Adrenal gland (tissue), 12 donors: Measurements from ENCODE around the gene ACAT2. TPM values are rescaled to one million over a fixed set of nuclear protein-coding genes. Genes with fewer than 3 reads are reported as not detected.

Source experiments
- DNase-seq, 7 donors: peaks; one replicate each; pipeline ENCODE4 v3.0.0-alpha.2; 2019 to 2020
- H3K27ac ChIP-seq, 5 donors: fragments of 200-600 bp; sonication (generic) in 4 of 5; 1 replicate in 3 of 5; 2 replicates in 2 of 5; pipeline versions ENCODE4 v1.5.1 to v1.8.0; 2016 to 2020; ENCODE audit warnings: mild to moderate bottlenecking in 1 of 5
- H3K27me3 ChIP-seq: fragments of 200-600 bp; 2 replicates; pipeline ENCODE4 v1.8.0; 2021
- H3K36me3 ChIP-seq, 2 donors: fragments of 200-600 bp; replicated peaks in 1 of 2; 1 replicate in 1 of 2; 2 replicates in 1 of 2; pipeline versions ENCODE4 v1.5.1 to v1.8.0; 2018 to 2022
- H3K4me1 ChIP-seq, 2 donors: fragments of 200-600 bp; replicated peaks in 1 of 2; 1 replicate in 1 of 2; 2 replicates in 1 of 2; pipeline versions ENCODE4 v1.5.1 to v1.8.0; 2018 to 2021
- H3K4me3 ChIP-seq, 4 donors: fragments of 200-600 bp; sonication (generic) in 3 of 4; one replicate each; pipeline ENCODE4 v1.5.1; 2016 to 2018
- H3K9me3 ChIP-seq, 3 donors: fragments of 200-600 bp; sonication (generic) in 1 of 3; replicated peaks in 1 of 3; 1 replicate in 2 of 3; 2 replicates in 1 of 3; pipeline versions ENCODE4 v1.5.1 to v1.8.0; 2016 to 2021
- CTCF ChIP-seq, 6 experiments: fragments of 450-650 bp in 4 of 6; fragments of 200-600 bp in 2 of 6; sonication (generic) in 1 of 6; IDR thresholded peaks; 1 replicate in 5 of 6; 2 replicates in 1 of 6; pipeline versions ENCODE4 v1.5.1 to v1.8.0; 2016 to 2021; ENCODE audit warnings: antibody characterized with exemption in 6 of 6, mild to moderate bottlenecking in 2 of 6, moderate library complexity in 1 of 6
- POLR2A ChIP-seq, 2 donors: fragments of 450-650 bp; IDR thresholded peaks; one replicate each; pipeline ENCODE4 v1.6.1; 2017; ENCODE audit warnings: antibody characterized with exemption in 2 of 2, mild to moderate bottlenecking in 2 of 2, moderate library complexity in 1 of 2
- WGBS, 4 donors: extraction: QIAGEN DNeasy Blood & Tissue Kit in 2 of 4; methylation state at CpG; one replicate each; pipeline versions ENCODE4 v1.1.5 to v1.1.7; 2013 to 2017; 5-methylcytosine and 5-hydroxymethylcytosine counted together
- intact Hi-C, 2 donors: fragments of 100-400 bp; cut with DNase I; formaldehyde crosslinking; loops; one replicate each; pipeline versions ENCODE4 v1.14.1 to v1.15.0; 2022 to 2023
- polyA plus RNA-seq, 3 donors: library from polyadenylated mRNA; stranded (reverse); fragments of 200-250 nt in 2 of 3; fragments of 350-450 nt in 1 of 3; fragmentation: Illumina TruSeq in 1 of 3; extraction: RNeasy Lipid Tissue Mini Kit (QIAGEN cat#74804) in 1 of 3; gene quantifications; one replicate each; pipeline ENCODE4 v1.2.3, GENCODE V29; 2013 to 2014
- total RNA-seq, 9 donors: library from RNA; depleted of rRNA in 4 of 9; stranded (reverse); fragments of >200 nt in 4 of 9; fragments of 120-200 nt in 1 of 9; fragmentation: NEBNext Ultra II Directional in 1 of 9; extraction: Animal tissue kit (Norgen Biotek cat#: 25700) in 1 of 9; gene quantifications; one replicate each; pipeline versions ENCODE4 v1.1.0 to v1.2.4, GENCODE V29; 2013 to 2023
- donor health status: healthy with polysubstance abuse.
- donor health status: Bipolar disorder and iron deficiency.
- donor health status: DM: yes; HTN: yes; CAD: no.
- donor health status: DM: no; HTN: no; CAD: no.
- donor health status: DM: no; HTN: no; CAD: no.
- donor health status: DM: yes; HTN: yes; CAD: no.

ACAT2 gene
- total and polyA plus RNA-seq, 12 donors, result 8.7 to 305 (median 18.2) TPM

- H3K27me3 ChIP-seq, result no peaks in the 10 kb centered on the region
- intact Hi-C loops, result no loop called here
- 85 to 91% (median 88%) methylated on average over 8 to 9 of the region's 9 CpGs for WGBS, 4 donors
- DNase-seq, result no peak
- H3K4me1 ChIP-seq, result no peaks in the 10 kb centered on the region
- no peaks in the 10 kb centered on the region for H3K9me3 ChIP-seq
- no peaks in the 10 kb centered on the region for H3K36me3 ChIP-seq
- no peak overlapping the region for H3K4me3 ChIP-seq
- no peak for TF ChIP-seq POLR2A (IDR thresholded peaks at IDR 0.05)
- no peak overlapping the region for H3K27ac ChIP-seq
Measured at GRCh38 chr6:159806021-159806458, 44.2 kb downstream of the ACAT2 start.

- 80 to 85% (median 81%) methylated on average over 5 of the region's 5 CpGs for WGBS, 4 donors
- TF ChIP-seq CTCF (IDR thresholded peaks at IDR 0.05) (no peak), POLR2A (IDR thresholded peaks at IDR 0.05) (no peak)
- peak in 3 of 7 donors; percentile 12 to 34 (median 14) for DNase-seq
- H3K27me3 ChIP-seq, result no peaks in the 10 kb centered on the region
- H3K4me3 ChIP-seq, result no peak overlapping the region
- no peaks in the 10 kb centered on the region for H3K4me1 ChIP-seq
- no peaks in the 10 kb centered on the region for H3K36me3 ChIP-seq
- no peaks in the 10 kb centered on the region for H3K9me3 ChIP-seq
- intact Hi-C loops, result no loop called here
- no peak overlapping the region for H3K27ac ChIP-seq
Measured at GRCh38 chr6:159807150-159807858, 45.5 kb downstream of the ACAT2 start.

GRCh38 chr6:159808647-159809046 lies 46.8 kb downstream of the ACAT2 start:
- no peak for DNase-seq
- Histone ChIP-seq H3K27ac (no peak overlapping the region), H3K36me3 (no peaks in the 10 kb centered on the region), H3K9me3 (no peaks in the 10 kb centered on the region), H3K4me3 (no peak overlapping the region), H3K4me1 (no peaks in the 10 kb centered on the region), H3K27me3 (no peaks in the 10 kb centered on the region)
- TF ChIP-seq CTCF (IDR thresholded peaks at IDR 0.05) (no peak), POLR2A (IDR thresholded peaks at IDR 0.05) (no peak)
- intact Hi-C loops, result no loop called here
- WGBS, 4 donors, result 81 to 91% (median 86%) methylated on average over 6 of the region's 6 CpGs

- no peaks in the 10 kb centered on the region for H3K9me3 ChIP-seq
- DNase-seq, result peak in 1 of 7 donors; percentile 29
- TF ChIP-seq POLR2A (IDR thresholded peaks at IDR 0.05) (no peak), CTCF (IDR thresholded peaks at IDR 0.05) (no peak)
- no peak overlapping the region for H3K27ac ChIP-seq
- intact Hi-C loops, result no loop called here
- H3K4me1 ChIP-seq, result no peaks in the 10 kb centered on the region
- no peaks in the 10 kb centered on the region for H3K36me3 ChIP-seq
- no peak overlapping the region for H3K4me3 ChIP-seq
- WGBS, 4 donors, result 77 to 88% (median 84%) methylated on average over 4 of the region's 4 CpGs
- no peaks in the 10 kb centered on the region for H3K27me3 ChIP-seq
Measured at GRCh38 chr6:159809149-159809548, 47.3 kb downstream of the ACAT2 start.

GRCh38 chr6:159813781-159814180 lies 51.9 kb downstream of the ACAT2 start:
- Histone ChIP-seq H3K4me1 (no peaks in the 10 kb centered on the region), H3K4me3 (no peak overlapping the region), H3K27ac (no peak overlapping the region), H3K9me3 (no peaks in the 10 kb centered on the region), H3K27me3 (no peaks in the 10 kb centered on the region), H3K36me3 (no peaks in the 10 kb centered on the region)
- no peak for TF ChIP-seq POLR2A (IDR thresholded peaks at IDR 0.05)
- no peak for TF ChIP-seq CTCF (IDR thresholded peaks at IDR 0.05)
- WGBS, 4 donors, result 76 to 87% (median 85%) methylated on average over 9 of the region's 9 CpGs
- intact Hi-C loops, result no loop called here
- DNase-seq, result no peak
